ENCODE data around the gene CFAP251. TPM values are rescaled to one million over a fixed set of nuclear protein-coding genes. Genes with fewer than 3 reads are reported as not detected.

CFAP251 gene
- total RNA-seq, 1 donor from 2014 or later: 0.48 TPM

DNA sequence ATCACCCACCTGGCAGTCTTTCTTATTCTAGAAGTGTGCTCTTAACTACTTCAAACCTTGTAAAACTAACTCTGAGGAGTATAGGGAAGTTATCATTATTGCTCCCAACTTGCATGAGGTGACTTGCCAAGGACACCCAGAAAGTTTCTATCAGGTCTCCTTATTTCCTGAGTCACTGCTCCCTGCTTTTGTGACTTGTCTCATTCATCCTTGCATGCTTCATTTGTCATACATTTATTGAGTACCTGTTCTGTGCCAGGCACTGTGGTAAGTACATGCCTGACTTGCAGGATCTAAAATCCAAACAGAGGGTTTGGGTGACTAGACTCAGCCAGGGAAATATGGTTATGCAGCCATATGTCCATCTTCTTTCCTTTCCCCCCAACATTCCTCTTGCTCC is 25.5 kb downstream of the CFAP251 start:
- intact Hi-C loops (cut with micrococcal nuclease): no loop called here

DNA sequence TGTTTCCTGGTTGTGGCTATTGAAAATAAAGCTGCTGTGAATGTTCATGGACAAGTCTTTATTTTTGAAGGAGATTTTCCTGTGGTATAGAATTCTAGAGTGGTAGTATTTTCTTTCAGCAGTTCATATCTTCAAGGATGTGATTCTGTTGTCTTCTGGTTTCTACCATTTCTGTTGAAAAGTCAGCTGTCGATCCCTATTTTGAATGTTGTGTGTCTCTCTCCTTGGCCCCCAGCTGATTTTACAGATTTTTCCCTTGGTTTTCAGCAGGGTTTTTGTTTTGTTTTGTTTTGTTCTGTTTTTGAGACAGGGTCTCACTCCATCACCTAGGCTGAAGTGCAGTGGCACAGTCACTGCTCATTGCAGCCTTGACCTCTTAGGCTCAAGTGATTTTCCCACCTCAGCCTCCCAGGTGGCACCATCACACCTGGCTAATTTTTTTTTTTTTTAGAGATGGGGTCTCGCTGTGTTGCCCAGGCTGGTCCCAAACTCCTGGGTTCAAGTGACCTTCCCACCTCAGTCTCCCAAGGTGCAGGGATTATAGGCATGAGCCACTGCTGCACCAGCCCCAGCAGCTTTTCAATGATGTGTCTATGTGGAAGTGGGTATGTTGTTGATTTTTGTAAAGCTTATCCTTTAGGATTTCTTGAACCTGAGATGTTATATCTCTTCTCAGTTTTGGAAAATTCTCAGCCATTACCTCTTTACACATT is 28.1 kb downstream of the CFAP251 start:
- intact Hi-C loops (cut with micrococcal nuclease): no loop called here

DNA sequence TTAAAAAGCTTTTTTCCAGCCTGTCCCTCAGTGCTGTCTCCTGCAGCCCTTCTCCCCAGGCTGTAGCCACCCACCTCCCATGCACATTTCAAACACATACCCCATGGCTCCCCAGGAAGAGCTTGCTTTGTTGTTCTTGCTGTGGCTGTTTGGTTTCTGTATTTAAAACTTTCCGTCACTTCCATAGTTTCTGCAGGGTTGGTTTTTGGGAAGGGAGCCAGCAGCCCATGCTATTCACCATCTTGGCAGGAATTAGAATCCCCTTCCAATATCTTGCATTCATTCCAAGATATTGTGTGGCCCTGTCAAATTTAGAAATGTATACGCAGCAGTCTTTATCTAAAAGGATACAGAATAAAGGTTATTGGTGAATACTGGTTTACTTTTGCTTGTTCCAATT is 29.6 kb downstream of the CFAP251 start:
- intact Hi-C loops (cut with micrococcal nuclease): no loop called here

- intact Hi-C loops (cut with micrococcal nuclease): no loop called here
Measured at GRCh38 chr12:121949648-121950397, 31.4 kb downstream of the CFAP251 start.

DNA sequence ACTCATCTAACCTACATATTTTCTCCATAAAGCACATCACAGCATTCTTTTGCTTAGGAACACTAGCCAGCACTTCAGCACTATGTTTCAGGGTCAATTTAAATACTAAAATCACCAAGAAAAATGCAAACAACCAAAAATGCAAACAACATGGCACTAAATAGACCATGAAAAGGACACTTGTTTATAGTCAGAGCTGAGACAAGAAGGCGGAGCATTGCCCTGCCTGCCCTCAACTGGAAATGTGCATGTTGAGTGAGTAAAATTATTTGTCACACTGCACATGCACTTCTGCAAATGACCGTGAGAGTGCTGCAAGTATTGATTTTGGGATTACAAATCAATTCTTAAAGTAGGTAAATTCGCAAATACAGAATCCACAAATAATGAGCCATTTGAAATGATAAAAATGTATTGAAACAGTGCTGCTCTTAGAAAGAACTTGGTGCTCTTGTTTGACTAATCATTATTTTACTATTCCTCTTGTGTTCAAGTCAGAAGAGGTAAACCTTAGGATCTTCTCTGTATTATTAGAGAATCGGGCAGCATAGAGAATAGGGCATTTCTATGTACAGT is 34.8 kb downstream of the CFAP251 start:
- intact Hi-C loops (cut with micrococcal nuclease): no loop called here

- intact Hi-C loops (cut with micrococcal nuclease): no loop called here
Measured at GRCh38 chr12:121953695-121954094, 35.3 kb downstream of the CFAP251 start.

GRCh38 chr12:121955258-121956237 is 37.2 kb downstream of the CFAP251 start:
- intact Hi-C loops (cut with micrococcal nuclease): no loop called here

DNA sequence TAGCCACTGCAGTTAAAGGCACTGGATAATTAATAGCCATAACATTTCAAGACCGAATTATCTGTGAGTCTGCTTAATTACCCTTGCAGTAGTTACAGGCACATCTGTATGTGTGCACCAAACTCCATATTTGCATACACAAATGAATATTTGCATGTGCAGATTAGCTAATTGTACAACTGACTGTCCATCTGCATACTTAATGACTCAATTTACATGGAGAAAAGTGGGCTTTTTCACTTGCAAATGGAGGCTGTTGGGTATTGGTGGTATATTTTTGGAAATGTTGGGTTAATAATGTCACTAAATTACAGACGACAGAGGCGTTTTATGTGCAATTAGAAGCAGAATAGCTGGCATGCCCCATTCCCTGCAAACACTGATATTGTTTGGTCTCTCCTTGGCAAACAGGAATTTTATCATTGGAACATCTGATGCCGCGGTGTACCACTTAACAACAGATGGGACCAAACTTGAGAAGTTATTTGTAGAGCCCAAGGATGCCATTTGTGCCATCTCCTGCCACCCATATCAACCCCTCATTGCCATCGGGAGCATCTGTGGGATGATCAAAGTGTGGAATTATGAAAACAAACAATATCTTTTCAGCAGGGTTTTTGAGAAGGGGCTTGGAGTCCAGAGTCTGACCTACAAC is 39.6 kb downstream of the CFAP251 start:
- intact Hi-C loops (cut with micrococcal nuclease): no loop called here

- intact Hi-C loops (cut with micrococcal nuclease): no loop called here
Measured at GRCh38 chr12:121958541-121959240, 40.3 kb downstream of the CFAP251 start.

DNA sequence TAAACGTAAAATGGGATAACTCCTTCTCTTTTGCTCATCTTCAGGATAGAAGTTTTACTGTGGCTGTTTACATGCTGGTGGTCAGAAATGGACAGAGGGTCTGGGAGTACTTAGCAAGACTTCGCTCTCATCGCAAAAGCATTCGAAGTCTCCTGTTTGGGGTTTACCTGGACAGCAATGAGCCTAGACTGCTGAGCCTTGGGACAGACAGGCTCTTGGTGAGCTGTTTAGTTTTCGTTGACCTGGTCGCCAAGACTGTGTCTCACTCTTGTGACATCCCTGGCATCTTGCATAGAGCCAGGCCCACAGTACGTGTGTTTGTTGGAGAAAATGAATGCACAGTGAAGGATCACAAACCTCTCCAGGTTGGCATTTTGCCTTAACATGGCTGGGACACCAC is 42.1 kb downstream of the CFAP251 start:
- intact Hi-C loops (cut with micrococcal nuclease): no loop called here

DNA sequence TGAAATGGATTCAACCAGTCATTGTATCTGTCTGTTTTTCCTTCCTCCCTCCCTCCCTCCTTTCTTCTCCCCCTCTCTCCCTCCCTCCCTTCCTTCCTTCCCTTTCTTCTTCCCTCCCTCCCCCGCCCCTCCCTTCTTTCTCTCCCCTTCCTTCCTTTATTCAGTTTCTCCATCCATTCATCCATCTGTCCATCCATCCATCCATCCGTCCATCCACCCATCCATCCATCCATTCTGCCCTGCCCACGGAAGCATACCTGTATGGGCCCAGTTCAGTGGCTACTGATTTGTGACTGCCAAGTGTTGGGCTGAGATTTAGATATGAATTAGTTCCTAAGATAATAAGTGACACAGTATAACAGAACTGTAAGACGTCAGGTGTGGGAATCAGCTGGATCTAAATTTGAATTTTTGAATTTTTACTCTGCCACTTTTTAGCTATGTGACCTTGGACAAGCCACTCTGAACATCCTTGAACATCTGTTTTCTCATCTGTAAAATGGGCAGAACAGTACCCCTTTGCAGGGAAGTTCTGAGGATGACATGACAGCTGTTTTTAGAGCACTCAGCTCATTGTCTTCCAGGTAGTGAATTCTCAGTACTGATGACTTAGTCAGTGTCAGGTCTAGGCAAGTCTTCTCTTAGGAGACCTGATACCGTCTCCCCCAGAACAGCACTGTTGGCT is 42.9 kb downstream of the CFAP251 start:
- intact Hi-C loops (cut with micrococcal nuclease): no loop called here

GRCh38 chr12:121963341-121964018 is 45.1 kb downstream of the CFAP251 start:
- intact Hi-C loops (cut with micrococcal nuclease): no loop called here

GRCh38 chr12:121964813-121965643 is 46.6 kb downstream of the CFAP251 start:
- intact Hi-C loops (cut with micrococcal nuclease): no loop called here

GRCh38 chr12:121966959-121967358 is 48.6 kb downstream of the CFAP251 start:
- intact Hi-C loops (cut with micrococcal nuclease): no loop called here

GRCh38 chr12:121968876-121969275 is 50.5 kb downstream of the CFAP251 start:
- intact Hi-C loops (cut with micrococcal nuclease): no loop called here

- intact Hi-C loops (cut with micrococcal nuclease): no loop called here
Measured at GRCh38 chr12:121969726-121970125, 51.3 kb downstream of the CFAP251 start.

- intact Hi-C loops (cut with micrococcal nuclease): no loop called here
Measured at GRCh38 chr12:121970581-121971300, 52.3 kb downstream of the CFAP251 start.
